HUDEP-2 (cell line): ENCODE results near the gene ATP1A1.

Experiments used
- DNase-seq, 76 experiments: peaks; one replicate each; lab custom pipeline; 2025; ENCODE audit not compliant: unreplicated experiment in 76 of 76; lab: John Stamatoyannopoulos, UW

Gene ATP1A1

GRCh38 chr1:116372651-116373430, at the start of gene ATP1A1:
Gene ATP1A1, plus strand, starts transcription at chr1:116373244. Its CDS starts 268 bp downstream, at chr1:116373512.
- DNase-seq: peak in 74 of 76 experiments; percentile 47 to 96 (median 88)

- DNase-seq: no peak
These were observed 49.6 kb upstream of the ATP1A1 start for GRCh38 chr1:116323491-116323890.

- no peak for DNase-seq
These were observed 48.6 kb upstream of the ATP1A1 start for GRCh38 chr1:116324411-116324810.

- no peak for DNase-seq
These were observed 47.9 kb upstream of the ATP1A1 start for GRCh38 chr1:116325104-116325503.

GRCh38 chr1:116325922-116326321, 47.1 kb upstream of the ATP1A1 start:
- no peak for DNase-seq

- DNase-seq: no peak
These were observed 46.6 kb upstream of the ATP1A1 start for GRCh38 chr1:116326486-116326885.

- no peak for DNase-seq
These were observed 44.4 kb upstream of the ATP1A1 start for GRCh38 chr1:116328671-116329070.

- DNase-seq: no peak
These were observed 43.3 kb upstream of the ATP1A1 start for GRCh38 chr1:116329524-116330341.

- DNase-seq: no peak
These were observed 42.7 kb upstream of the ATP1A1 start for GRCh38 chr1:116330342-116330652.

- no peak for DNase-seq
These were observed 42.2 kb upstream of the ATP1A1 start for GRCh38 chr1:116330846-116331245.

- DNase-seq: no peak
These were observed 41.5 kb upstream of the ATP1A1 start for GRCh38 chr1:116331523-116331922.

- no peak for DNase-seq
These were observed 40.6 kb upstream of the ATP1A1 start for GRCh38 chr1:116332451-116332850.

- no peak for DNase-seq
These were observed 39.7 kb upstream of the ATP1A1 start for GRCh38 chr1:116333171-116334014.

GRCh38 chr1:116334015-116334547, 39.0 kb upstream of the ATP1A1 start:
- DNase-seq: no peak

- DNase-seq: no peak
These were observed 38.0 kb upstream of the ATP1A1 start for GRCh38 chr1:116334868-116335635.

- DNase-seq: no peak
These were observed 37.0 kb upstream of the ATP1A1 start for GRCh38 chr1:116335850-116336624.

- DNase-seq: no peak
These were observed 35.6 kb upstream of the ATP1A1 start for GRCh38 chr1:116337398-116337797.

GRCh38 chr1:116338400-116338799, 34.6 kb upstream of the ATP1A1 start:
- no peak for DNase-seq

- no peak for DNase-seq
These were observed 32.4 kb upstream of the ATP1A1 start for GRCh38 chr1:116340506-116341231.
